Ovary (tissue), 3 donors: ENCODE measurements around the gene PAM16.

ENCODE experiments used
- EP300 ChIP-seq: sonication (generic); formaldehyde crosslinking; IDR thresholded peaks from one replicate; pipeline ENCODE4 v1.6.1; 2017; ENCODE audit warnings: antibody characterized with exemption
- POLR2A ChIP-seq: fragments of 450-650 bp; IDR thresholded peaks from one replicate; pipeline ENCODE4 v1.6.1; 2017; ENCODE audit warnings: antibody characterized with exemption, mild to moderate bottlenecking, moderate library complexity
- TF ChIP-seq, protein P1 (sequence below), 3 donors: fragments of 450-650 bp in 2 of 3; fragments of 200-600 bp in 1 of 3; IDR thresholded peaks; one replicate each; pipeline versions ENCODE4 v1.5.1 to v1.8.0; 2016 to 2022; ENCODE audit warnings: antibody characterized with exemption in 3 of 3, mild to moderate bottlenecking in 1 of 3
- donor health status: DM: no; HTN: no; CAD: no.

DNA sequence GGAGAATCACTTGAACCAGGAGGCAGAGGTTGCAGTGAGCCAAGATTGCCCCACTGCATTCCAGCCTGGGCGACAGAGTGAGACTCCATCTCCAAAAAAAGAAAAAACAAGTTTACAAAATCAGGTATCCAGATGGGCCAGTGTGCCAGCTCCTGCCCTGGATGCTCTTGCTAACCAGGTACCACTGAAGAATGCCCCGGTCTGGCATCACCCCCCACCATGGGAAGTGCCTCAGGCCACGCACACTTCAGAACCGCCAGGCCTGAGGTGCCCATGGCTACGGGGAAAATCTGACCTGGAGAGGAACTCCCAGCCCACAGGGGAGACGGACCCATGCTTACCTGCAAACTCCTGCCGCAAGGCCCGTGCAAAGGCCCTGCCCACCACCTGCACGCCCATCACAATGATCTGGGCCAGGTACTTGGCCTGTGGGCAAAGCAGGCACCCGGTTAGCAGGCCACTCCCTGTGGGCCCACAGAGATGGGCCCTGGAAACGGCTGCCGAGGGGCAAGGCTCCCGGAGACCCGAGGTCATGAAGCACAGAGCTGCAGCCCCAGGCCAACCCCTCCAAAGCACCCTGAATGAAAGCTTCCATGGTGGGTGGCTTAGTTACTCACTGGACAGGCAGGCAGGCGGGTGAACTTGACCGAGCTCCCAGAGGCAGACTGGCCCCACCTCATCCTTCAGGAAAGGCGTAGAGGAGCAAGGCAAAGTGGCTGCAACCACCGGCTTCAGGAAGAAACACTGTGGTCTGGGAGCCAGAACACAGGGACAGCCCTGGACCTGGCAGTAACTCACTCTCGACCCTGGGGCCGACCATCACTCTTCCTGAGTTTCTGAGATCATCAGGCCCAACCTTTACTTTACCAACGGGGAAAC lies 8.0 kb downstream of the PAM16 start:
- TF ChIP-seq, protein P1, sequence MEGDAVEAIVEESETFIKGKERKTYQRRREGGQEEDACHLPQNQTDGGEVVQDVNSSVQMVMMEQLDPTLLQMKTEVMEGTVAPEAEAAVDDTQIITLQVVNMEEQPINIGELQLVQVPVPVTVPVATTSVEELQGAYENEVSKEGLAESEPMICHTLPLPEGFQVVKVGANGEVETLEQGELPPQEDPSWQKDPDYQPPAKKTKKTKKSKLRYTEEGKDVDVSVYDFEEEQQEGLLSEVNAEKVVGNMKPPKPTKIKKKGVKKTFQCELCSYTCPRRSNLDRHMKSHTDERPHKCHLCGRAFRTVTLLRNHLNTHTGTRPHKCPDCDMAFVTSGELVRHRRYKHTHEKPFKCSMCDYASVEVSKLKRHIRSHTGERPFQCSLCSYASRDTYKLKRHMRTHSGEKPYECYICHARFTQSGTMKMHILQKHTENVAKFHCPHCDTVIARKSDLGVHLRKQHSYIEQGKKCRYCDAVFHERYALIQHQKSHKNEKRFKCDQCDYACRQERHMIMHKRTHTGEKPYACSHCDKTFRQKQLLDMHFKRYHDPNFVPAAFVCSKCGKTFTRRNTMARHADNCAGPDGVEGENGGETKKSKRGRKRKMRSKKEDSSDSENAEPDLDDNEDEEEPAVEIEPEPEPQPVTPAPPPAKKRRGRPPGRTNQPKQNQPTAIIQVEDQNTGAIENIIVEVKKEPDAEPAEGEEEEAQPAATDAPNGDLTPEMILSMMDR (IDR thresholded peaks at IDR 0.05), result no peak
- TF ChIP-seq EP300 (no peak), POLR2A (no peak)
